K562 (cell line): ENCODE measurements around the gene GRIA4. TPM values are rescaled to one million over a fixed set of nuclear protein-coding genes. Genes with fewer than 3 reads are reported as not detected.

Source experiments
- ATAC-seq: fragments of 200-7000 bp; cut with Tn5 transposase; 3 replicates; pipeline ENCODE4 v1.9.1; 2020; ENCODE audit warnings: moderate library complexity
- BruUV-seq: library from RNA; stranded (reverse); fragments of 400-500 nt; replicated peaks from 2 replicates; lab custom pipeline; 2021; lab: Mats Ljungman, UMichigan
- CTCF ChIA-PET: fragments of 300-600 bp; formaldehyde crosslinking; extraction: SDS; loops from one replicate; lab custom pipeline; 2021; ENCODE audit warnings: low intra/inter-chr PET ratio; lab: Yijun Ruan, JAX
- POLR2A ChIA-PET: fragments of 300-600, 350-650 bp; sonication (Branson Sonifier 250); formaldehyde crosslinking; extraction: SDS; loops from one replicate; lab custom pipeline; 2021; ENCODE audit warnings: antibody characterized with exemption, inconsistent platforms; lab: Yijun Ruan, JAX
- DNase-seq, 4 experiments: peaks; one replicate each; pipeline versions ENCODE4 v3.0.0 to v3.0.0-alpha.2; 2011 to 2018; ENCODE audit warnings: low spot score in 3 of 4, mixed read lengths in 3 of 4; ENCODE audit errors: extremely low read depth in 1 of 4
- FAIRE-seq: peaks from 2 replicates; lab custom pipeline; 2011; peaks lifted over from hg19 to GRCh38; lab: Jason Lieb, UNC
- H2AFZ ChIP-seq: 2 replicates; pipeline ENCODE4 v1.6.0; 2011; ENCODE audit warnings: low read depth, low read length, control low read depth, inconsistent platforms
- H3K27ac ChIP-seq: fragments of 200-600 bp; 3 replicates; pipeline ENCODE4 v1.8.0; 2011; ENCODE audit warnings: low read depth, mild to moderate bottlenecking, control low read depth, inconsistent platforms, low read length, moderate library complexity, mixed read lengths; ENCODE audit errors: extremely low read depth
- H3K27me3 ChIP-seq, 2 experiments: fragments of 300-600 bp in 1 of 2; 2 replicates in 1 of 2; 3 replicates in 1 of 2; pipeline versions ENCODE4 v1.6.0 to v1.8.0; 2011; ENCODE audit warnings: inconsistent platforms in 2 of 2, low read length in 2 of 2, mild to moderate bottlenecking in 1 of 2, mixed read lengths in 1 of 2, moderate library complexity in 1 of 2; ENCODE audit not compliant: control insufficient read depth in 2 of 2, insufficient read depth in 2 of 2
- H3K36me3 ChIP-seq: fragments of 300-600 bp; 3 replicates; pipeline ENCODE4 v1.8.0; 2011; ENCODE audit warnings: mild to moderate bottlenecking, low read length, inconsistent platforms; ENCODE audit not compliant: control insufficient read depth, insufficient read depth
- H3K4me1 ChIP-seq, 2 experiments: fragments of 200-600 bp in 1 of 2; replicated peaks in 1 of 2; 2 replicates in 1 of 2; 3 replicates in 1 of 2; pipeline versions ENCODE4 v1.5.1 to v1.8.0; 2011; ENCODE audit warnings: inconsistent platforms in 2 of 2, low read length in 2 of 2, mild to moderate bottlenecking in 1 of 2, mixed read lengths in 1 of 2, moderate library complexity in 1 of 2; ENCODE audit not compliant: control insufficient read depth in 2 of 2, insufficient read depth in 2 of 2
- H3K4me2 ChIP-seq: 2 replicates; pipeline ENCODE4 v1.6.1; 2011; ENCODE audit warnings: low read length, control low read depth, inconsistent platforms, mixed read lengths; ENCODE audit not compliant: insufficient read depth
- H3K4me3 ChIP-seq: fragments of 200-600 bp; sonication (generic), shearing (Covaris generic); 2 replicates; pipeline ENCODE4 v1.5.1; 2016; ENCODE audit warnings: control low read depth, inconsistent platforms
- H3K79me2 ChIP-seq: fragments of 200-600 bp; 3 replicates; pipeline ENCODE4 v1.8.0; 2011; ENCODE audit warnings: low read length, inconsistent platforms; ENCODE audit not compliant: control insufficient read depth, insufficient read depth
- H3K9ac ChIP-seq, 2 experiments: 2 replicates each; pipeline versions ENCODE4 v1.6.0 to v1.6.1; 2011; ENCODE audit warnings: low read depth in 2 of 2, low read length in 2 of 2, control low read depth in 1 of 2, inconsistent platforms in 1 of 2, mild to moderate bottlenecking in 1 of 2, mixed read lengths in 1 of 2; ENCODE audit not compliant: insufficient read depth in 1 of 2
- H3K9me1 ChIP-seq: one replicate; pipeline ENCODE4 v1.6.0; 2011; ENCODE audit warnings: inconsistent platforms, mild to moderate bottlenecking, low read length, moderate library complexity; ENCODE audit not compliant: control insufficient read depth, insufficient read depth
- H3K9me3 ChIP-seq: replicated peaks from 2 replicates; pipeline ENCODE4 v1.5.1; 2011; ENCODE audit warnings: low read depth, low read length, inconsistent platforms; ENCODE audit not compliant: control insufficient read depth, insufficient read depth
- H4K20me1 ChIP-seq: replicated peaks from 2 replicates; pipeline ENCODE4 v1.6.1; 2011; ENCODE audit warnings: low read length, inconsistent platforms, mixed read lengths; ENCODE audit not compliant: control insufficient read depth, insufficient read depth
- BRD9 ChIP-seq: fragments of 450-650 bp; IDR thresholded peaks from 2 replicates; pipeline ENCODE4 v1.6.1; 2018; ENCODE audit warnings: low read depth; ENCODE audit not compliant: partially characterized antibody
- DIDO1 ChIP-seq: fragments of 450-650 bp; IDR thresholded peaks from 2 replicates; pipeline ENCODE4 v1.6.1; 2016; ENCODE audit warnings: low read depth, missing biosample characterization, missing genetic modification characterization
- ETV1 ChIP-seq: fragments of 450-650 bp; conservative IDR thresholded peaks from 2 replicates; pipeline ENCODE4 v1.6.1; 2016; ENCODE audit warnings: missing genetic modification characterization, control low read depth, low read depth, missing compliant biosample characterization
- GTF2A2 ChIP-seq: IDR thresholded peaks from 2 replicates; pipeline ENCODE4 v1.6.1; 2016; ENCODE audit warnings: mild to moderate bottlenecking, missing genetic modification characterization, missing compliant biosample characterization
- HNRNPUL1 ChIP-seq: fragments of 200-400 bp; formaldehyde crosslinking; IDR thresholded peaks from 2 replicates; pipeline ENCODE4 v1.6.1; 2017; ENCODE audit warnings: low read length
- HSF4 ChIP-seq: fragments of 250-450 bp; sonication (Bioruptor Pico); IDR thresholded peaks from 2 replicates; pipeline ENCODE4 v2.1.2; 2022; ENCODE audit warnings: mild to moderate bottlenecking, moderate library complexity, borderline replicate concordance
- IFI16 ChIP-seq: fragments of 250-450 bp; sonication (Bioruptor Pico); IDR thresholded peaks from 2 replicates; pipeline ENCODE4 v2.1.2; 2022; ENCODE audit warnings: mild to moderate bottlenecking, inconsistent platforms
- JUND ChIP-seq, 2 experiments: IDR thresholded peaks; 2 replicates in 1 of 2; 3 replicates in 1 of 2; pipeline ENCODE4 v1.6.1; 2011; ENCODE audit warnings: borderline replicate concordance in 2 of 2, low read depth in 2 of 2, low read length in 2 of 2, improper control_type of control experiment in 1 of 2, missing biosample characterization in 1 of 2, missing genetic modification characterization in 1 of 2, missing genetic modification reagents in 1 of 2
- KDM5B ChIP-seq: fragments of 200-600 bp; sonication (generic); IDR thresholded peaks from 2 replicates; pipeline ENCODE4 v1.6.1; 2012; ENCODE audit warnings: low read depth, mild to moderate bottlenecking, moderate library complexity, low read length, control low read depth, inconsistent platforms; ENCODE audit not compliant: insufficient replicate concordance
- NFRKB ChIP-seq: fragments of 450-650 bp; IDR thresholded peaks from 2 replicates; pipeline ENCODE4 v1.6.1; 2016; ENCODE audit warnings: low read depth
- SFPQ ChIP-seq: fragments of 200-400 bp; formaldehyde crosslinking; IDR thresholded peaks from 2 replicates; pipeline ENCODE4 v1.6.1; 2017; ENCODE audit warnings: mild to moderate bottlenecking, low read depth, low read length, moderate library complexity
- ZNF324 ChIP-seq: fragments of 250-450 bp; sonication (Bioruptor Pico); IDR thresholded peaks from 2 replicates; pipeline ENCODE4 v1.4.0; 2020; ENCODE audit warnings: mild to moderate bottlenecking
- ZNF551 ChIP-seq: fragments of 250-450 bp; sonication (Bioruptor Pico); IDR thresholded peaks from 2 replicates; pipeline ENCODE4 v1.5.0; 2021; ENCODE audit warnings: mild to moderate bottlenecking, moderate library complexity
- ZNF764 ChIP-seq: fragments of 250-450 bp; sonication (Bioruptor Pico); IDR thresholded peaks from 2 replicates; pipeline ENCODE4 v1.4.0; 2020; ENCODE audit warnings: low read depth, mild to moderate bottlenecking, moderate library complexity
- ZNF785 ChIP-seq: fragments of 250-450 bp; sonication (Bioruptor Pico); IDR thresholded peaks from 2 replicates; pipeline ENCODE4 v1.4.0; 2020; ENCODE audit warnings: mild to moderate bottlenecking
- ZSCAN29 ChIP-seq: fragments of 450-650 bp; IDR thresholded peaks from 2 replicates; pipeline ENCODE4 v1.6.1; 2017
- WGBS: fragments of 100-300 bp; shearing (Covaris generic); methylation state at CpG from one replicate; pipeline ENCODE4 v1.1.6; 2016; ENCODE audit warnings: low coverage, mixed read lengths; ENCODE audit not compliant: insufficient coverage; ENCODE audit errors: missing lambda C conversion rate; 5-methylcytosine and 5-hydroxymethylcytosine counted together
- in situ Hi-C: fragments of 300-500 bp; cut with MboI; formaldehyde crosslinking; loops from 4 replicates; pipeline ENCODE4 v1.15.0; 2018; ENCODE audit warnings: inconsistent platforms, mixed read lengths
- intact Hi-C: fragments of 100-400 bp; cut with micrococcal nuclease; formaldehyde crosslinking; loops from 2 replicates; pipeline ENCODE4 v1.14.2; 2022
- polyA plus RNA-seq, 8 experiments: library from polyadenylated mRNA; depleted of rRNA in 4 of 8; stranded (reverse) in 5 of 8; unstranded in 3 of 8; fragments of >200 nt; fragmentation: Nextera tagmentation in 2 of 8; fragmentation: Illumina TruSeq in 1 of 8; extraction: Ambion mirVana in 2 of 8; extraction: Trizol in 1 of 8; gene quantifications; 2 replicates each; pipeline versions ENCODE4 v1.2.1 to v1.2.3, GENCODE V29; 2011 to 2014; ENCODE audit warnings: inconsistent platforms in 1 of 8, missing spikeins in 1 of 8
- total RNA-seq, 7 experiments: library from RNA; depleted of rRNA in 6 of 7; stranded (reverse); fragments of >200 nt in 6 of 7; fragmentation: Illumina TruSeq in 2 of 7; extraction: Trizol in 2 of 7; gene quantifications; 2 replicates each; pipeline versions ENCODE4 v1.2.1 to v1.2.3, GENCODE V29; 2011 to 2021; ENCODE audit warnings: low replicate concordance in 1 of 7

GRIA4 gene
- total and polyA plus RNA-seq, 9 of the 15 experiments (the other 6 are each of a cell fraction or from before 2014, with no cell fraction given), result not detected

DNA sequence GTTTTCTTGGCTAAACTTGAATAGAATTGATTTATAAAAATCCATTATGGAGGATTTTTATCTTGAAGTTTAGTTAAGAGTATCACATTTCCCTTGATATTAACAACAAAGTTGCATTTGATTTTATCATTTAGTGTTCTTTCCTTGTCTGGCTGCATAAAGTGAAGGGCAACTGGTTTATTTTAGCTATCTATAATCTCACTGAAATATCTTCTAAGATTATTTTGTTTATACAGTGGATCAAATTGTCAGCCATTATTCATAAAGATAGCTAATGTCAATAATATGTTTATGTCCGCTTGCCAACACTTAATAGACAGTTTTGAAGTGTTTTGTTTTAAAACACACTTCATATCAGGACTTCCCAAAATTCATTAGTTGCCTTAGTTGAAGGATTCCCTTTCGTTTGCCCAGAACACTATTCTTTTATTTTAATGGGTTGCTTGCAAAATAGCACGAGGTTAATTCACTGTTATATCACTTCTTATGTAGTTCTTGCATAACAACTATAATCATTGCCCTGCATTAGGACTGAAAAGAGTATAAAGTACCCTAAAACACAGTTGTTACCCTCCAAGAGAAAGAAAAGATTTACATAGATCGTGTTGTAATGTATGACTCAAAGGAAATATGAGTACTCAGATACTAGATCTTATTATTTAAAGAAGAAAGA, 339.2 kb downstream of the GRIA4 start:
- no peak for FAIRE-seq
- Histone ChIP-seq H3K9me3 (no peaks in the 10 kb centered on the region), H3K36me3 (no peaks in the 10 kb centered on the region), H3K79me2 (no peaks in the 10 kb centered on the region), H2AFZ (no peak overlapping the region), H3K4me3 (no peak overlapping the region), H3K9ac (no peak overlapping the region), H3K27ac (no peak overlapping the region), H3K4me2 (no peak overlapping the region), H3K27me3 (no peaks in the 10 kb centered on the region), H3K9me1 (no peaks in the 10 kb centered on the region), H3K4me1 (no peaks in the 10 kb centered on the region), H4K20me1 (no peaks in the 10 kb centered on the region)
- DNase-seq, result no peak
- ATAC-seq, result no peak
- no peak for TF ChIP-seq DIDO1
- TF ChIP-seq JUND (IDR thresholded peaks at IDR 0.05; ENCODE audit: borderline replicate concordance, low read depth, low read length), result no peak
- no peak for TF ChIP-seq JUND (tag; IDR thresholded peaks at IDR 0.05; ENCODE audit: borderline replicate concordance, low read depth, low read length)
- no peak for TF ChIP-seq NFRKB
- no peak for TF ChIP-seq HSF4 (CRISPR knock-in tag)
- no peak for TF ChIP-seq ETV1 (tag)
- no peak for TF ChIP-seq ZNF764 (CRISPR knock-in tag)
- no peak for TF ChIP-seq GTF2A2 (tag)
- no peak for TF ChIP-seq ZSCAN29
- no peak for TF ChIP-seq ZNF785 (CRISPR knock-in tag)
- TF ChIP-seq SFPQ, result no peak
- no peak for TF ChIP-seq KDM5B
- no peak for TF ChIP-seq BRD9
- no peak for TF ChIP-seq HNRNPUL1
- TF ChIP-seq ZNF551 (CRISPR knock-in tag), result no peak
- TF ChIP-seq ZNF324 (CRISPR knock-in tag), result no peak
- TF ChIP-seq IFI16, result no peak
- 0% methylated on average over 4 of the region's 4 CpGs for WGBS
- CTCF ChIA-PET, result no interaction called here
- no TSS peak for BruUV-seq
- POLR2A ChIA-PET, result interaction anchor here (0.6 kb wide), 1 partner anchor 151 kb away, joined by 3 read pairs; no protein-coding TSS in a partner anchor
- intact Hi-C loops (no loop called here), in situ Hi-C loops (no loop called here)
